Measurements from ENCODE around the gene NCOA1.
"Not testable (repeated sequence)": the region's sequence is repeated elsewhere in the genome, so short reads cannot be mapped to it uniquely, and the experiment has no call there.

The NCOA1 gene

GRCh38 chr2:24542269-24542872 lies 51.3 kb downstream of the NCOA1 start:
- DNase-seq, result no peak

DNA sequence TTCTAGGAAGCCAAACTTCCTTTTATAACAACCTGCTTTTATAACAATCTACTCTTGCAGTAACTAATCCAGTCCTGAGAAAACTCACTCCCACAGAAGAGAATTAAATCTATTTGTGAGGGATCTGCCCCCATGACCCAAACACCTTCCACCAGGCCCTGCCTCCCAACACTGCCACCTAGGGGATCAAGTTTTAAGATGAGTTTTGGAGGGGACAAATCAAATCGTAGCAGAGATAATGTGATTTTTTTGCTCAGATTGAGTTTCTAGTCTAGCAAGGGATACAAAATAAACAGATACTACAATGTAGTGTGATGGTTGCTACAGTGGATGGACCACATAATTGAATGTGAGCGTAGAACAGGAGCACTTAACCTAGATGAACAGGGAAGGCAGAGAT lies 52.2 kb downstream of the NCOA1 start:
- no peak for DNase-seq

- DNase-seq, result no peak
Observed at GRCh38 chr2:24544456-24545115, 53.5 kb downstream of the NCOA1 start.

- DNase-seq, result no peak
Observed at GRCh38 chr2:24546669-24547068, 55.6 kb downstream of the NCOA1 start.

DNA sequence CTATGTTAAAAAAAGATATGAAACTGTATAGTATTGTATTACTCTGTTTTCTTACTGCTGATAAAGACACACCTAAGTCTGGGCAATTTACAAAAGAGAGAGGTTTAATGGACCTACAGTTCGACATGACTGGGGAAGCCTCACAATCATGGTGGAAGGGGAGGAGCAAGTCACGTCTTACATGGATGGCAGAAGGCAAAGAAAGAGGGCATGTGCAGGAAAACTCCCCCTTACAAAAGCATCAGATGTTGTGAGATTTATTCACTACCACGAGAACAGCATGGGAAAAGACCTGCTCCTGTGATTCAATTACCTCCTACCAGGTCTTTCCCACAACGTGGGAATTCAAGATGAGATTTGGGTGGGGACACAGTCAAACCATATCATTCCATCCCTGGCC lies 57.0 kb downstream of the NCOA1 start:
- no peak for DNase-seq

DNA sequence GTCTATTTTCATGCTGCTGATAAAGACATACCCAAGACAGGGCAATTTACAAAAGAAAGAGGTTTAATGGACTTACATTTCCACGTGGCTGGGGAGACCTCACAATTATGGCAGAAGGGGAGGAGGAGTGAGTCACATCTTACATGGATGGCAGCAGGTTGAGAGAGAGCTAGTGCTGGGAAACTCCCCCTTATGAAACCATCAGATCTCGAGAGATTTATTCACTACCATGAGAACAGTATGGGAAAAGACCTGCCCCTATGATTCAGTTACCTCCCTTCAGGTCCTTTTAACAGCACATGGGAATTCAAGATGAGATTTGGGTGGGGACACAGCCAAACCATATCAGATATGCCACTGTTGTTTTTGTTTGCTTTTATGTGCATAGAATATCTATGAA lies 59.2 kb downstream of the NCOA1 start:
- DNase-seq, result not testable (repeated sequence)

DNA sequence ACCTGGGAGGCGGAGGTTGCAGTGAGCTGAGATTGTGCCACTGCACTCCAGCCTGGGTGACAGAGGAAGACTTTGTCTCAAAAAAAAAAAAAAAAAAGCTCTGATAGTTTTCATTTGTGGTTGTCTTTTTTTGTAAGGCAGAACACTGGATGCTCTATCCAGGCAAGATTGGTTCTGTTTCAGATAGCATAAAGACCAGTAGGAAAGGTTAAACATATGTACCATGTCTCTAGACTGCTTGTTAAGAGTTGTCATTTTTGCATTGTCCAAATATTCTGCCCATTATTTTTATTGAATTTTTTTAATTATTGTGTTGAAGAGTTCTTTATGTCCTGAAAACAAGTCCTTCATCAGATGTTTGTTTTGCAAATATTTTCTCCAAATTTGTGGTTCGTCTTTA lies 60.0 kb downstream of the NCOA1 start:
- no peak for DNase-seq

- no peak for DNase-seq
Observed at GRCh38 chr2:24552836-24553235, 61.8 kb downstream of the NCOA1 start.

GRCh38 chr2:24558781-24559472 lies 67.9 kb downstream of the NCOA1 start:
- DNase-seq, result no peak

- DNase-seq, result no peak
Observed at GRCh38 chr2:24559473-24560113, 68.5 kb downstream of the NCOA1 start.

- no peak for DNase-seq
Observed at GRCh38 chr2:24565537-24565936, 74.5 kb downstream of the NCOA1 start.

DNA sequence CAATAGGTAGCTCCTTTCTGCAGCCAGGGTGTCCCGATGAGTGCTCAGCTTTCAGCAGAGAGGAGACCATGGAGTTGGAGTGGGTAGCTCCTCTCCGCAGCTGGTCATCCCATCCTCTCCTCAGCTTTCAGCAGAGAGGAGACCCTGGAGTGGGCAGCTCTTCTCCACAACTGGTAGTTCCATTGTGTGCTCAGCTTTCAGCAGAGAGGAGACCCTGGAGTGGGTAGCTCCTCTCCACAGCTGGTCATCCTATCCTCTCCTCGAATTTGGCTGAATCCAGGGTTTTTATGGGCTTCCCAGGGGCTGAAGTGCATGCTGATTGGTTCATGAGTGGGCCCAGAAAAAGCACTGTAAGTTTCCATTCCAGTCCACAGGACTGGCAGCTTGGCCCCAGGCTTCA lies 75.2 kb downstream of the NCOA1 start:
- DNase-seq, result no peak

DNA sequence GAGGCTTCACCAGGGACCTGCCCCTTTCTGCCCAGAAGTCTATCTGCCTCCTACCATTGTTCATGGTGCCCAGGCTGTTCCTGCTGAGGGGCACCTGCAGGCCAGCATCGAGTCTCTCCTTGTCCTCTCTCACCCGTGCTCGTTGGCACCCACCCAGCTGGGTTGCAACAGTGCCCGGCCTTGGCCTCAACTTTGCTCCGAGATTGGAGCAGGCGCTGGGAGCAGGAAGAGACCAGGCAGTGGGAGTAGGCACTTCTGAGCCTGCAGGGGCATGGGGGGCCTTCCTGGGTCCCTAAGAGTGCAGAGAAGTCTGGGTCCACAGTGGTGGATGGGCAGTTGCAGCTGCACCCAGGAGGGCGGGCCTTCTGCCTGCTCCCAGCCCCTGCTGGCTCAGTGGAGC lies 75.6 kb downstream of the NCOA1 start:
- DNase-seq, result no peak

DNA sequence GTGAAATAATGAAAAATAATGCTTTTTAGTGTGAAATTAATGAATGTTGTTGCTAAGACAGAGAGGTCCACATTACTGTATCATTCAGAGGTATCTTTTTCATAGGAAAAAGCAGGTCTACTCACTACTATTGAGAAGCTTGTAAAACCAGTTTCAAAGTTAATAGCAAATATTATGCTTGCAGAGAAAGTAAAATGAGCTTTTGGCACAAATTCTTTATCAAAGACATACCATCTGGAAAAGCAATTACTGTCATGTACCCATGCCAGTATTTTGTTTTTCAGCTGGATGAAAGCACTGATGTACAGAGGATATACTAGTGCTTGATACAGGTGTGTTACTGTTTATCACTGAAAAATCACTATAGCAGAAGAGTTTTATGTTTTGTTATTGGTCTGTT lies 77.5 kb downstream of the NCOA1 start:
- no peak for DNase-seq

- not testable (repeated sequence) for DNase-seq
Observed at GRCh38 chr2:24569565-24569964, 78.5 kb downstream of the NCOA1 start.

- DNase-seq, result no peak
Observed at GRCh38 chr2:24570225-24570624, 79.2 kb downstream of the NCOA1 start.

GRCh38 chr2:24571828-24572442 lies 80.9 kb downstream of the NCOA1 start:
- no peak for DNase-seq

DNA sequence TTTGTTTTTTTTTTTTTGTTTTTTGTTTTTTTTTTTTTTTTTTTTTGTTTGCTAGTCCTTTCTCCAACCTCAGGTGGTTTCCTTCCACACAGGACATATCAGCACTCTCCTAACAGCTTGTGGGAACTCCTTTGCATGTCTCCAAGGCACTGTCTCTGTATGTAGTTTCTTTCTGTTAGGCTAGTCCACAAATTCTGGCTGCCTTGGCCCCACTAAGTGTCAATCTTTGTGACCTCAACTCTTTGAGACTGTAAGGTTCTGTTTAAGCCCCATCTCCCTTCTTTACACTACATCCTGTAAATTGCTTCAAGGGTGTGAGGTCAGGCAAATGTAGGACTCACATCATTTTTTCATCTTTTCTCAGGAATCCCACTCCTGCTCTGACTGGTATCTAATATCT lies 85.1 kb downstream of the NCOA1 start:
- DNase-seq, result no peak

GRCh38 chr2:24576617-24577016 lies 85.6 kb downstream of the NCOA1 start:
- no peak for DNase-seq

- no peak for DNase-seq
Observed at GRCh38 chr2:24577481-24577880, 86.4 kb downstream of the NCOA1 start.

DNA sequence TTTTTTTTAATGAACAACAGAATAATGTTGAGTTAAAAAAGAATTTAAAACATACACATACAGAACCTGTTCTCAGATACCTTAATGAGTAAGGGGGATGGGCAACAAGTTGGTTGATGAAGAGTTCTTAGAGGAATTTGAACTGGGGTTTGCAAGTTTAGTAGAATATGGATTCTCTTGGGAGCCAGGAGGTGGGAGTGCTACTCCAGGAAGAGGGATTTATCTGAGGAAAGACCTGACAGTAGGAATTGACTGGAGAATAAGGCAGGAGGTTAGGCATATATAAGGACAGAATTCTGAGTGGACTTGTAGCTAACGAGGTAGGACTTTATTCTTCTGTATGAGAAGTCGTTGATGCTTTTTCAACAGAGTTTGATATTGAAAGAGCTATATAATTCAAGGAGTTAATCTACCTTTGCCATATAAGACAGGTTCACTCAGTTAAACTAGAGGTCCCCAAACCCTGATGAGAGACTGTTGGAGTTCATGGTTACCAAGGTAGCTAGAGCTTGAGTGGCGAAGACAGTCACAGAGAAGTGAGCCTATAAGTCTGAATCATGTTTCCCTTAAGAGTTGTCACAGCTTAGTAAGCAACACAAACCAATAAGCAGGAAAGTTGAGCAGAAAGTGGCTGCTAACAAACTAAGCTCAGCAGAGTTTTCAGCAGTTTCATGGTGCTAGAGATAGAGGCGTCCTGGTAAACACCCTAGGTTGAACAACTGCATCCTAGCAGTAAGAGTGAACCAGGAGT lies 88.2 kb downstream of the NCOA1 start:
- no peak for DNase-seq

GRCh38 chr2:24580561-24580960 lies 89.5 kb downstream of the NCOA1 start:
- no peak for DNase-seq

GRCh38 chr2:24581971-24582370 lies 90.9 kb downstream of the NCOA1 start:
- not testable (repeated sequence) for DNase-seq

Measured in DMS153 (cell line).